HEK293 (cell line): Measurements from ENCODE around the gene CCBE1.
A peak's percentile ranks its signal among the peaks of the same experiment; 100 is the strongest.
"Not testable (repeated sequence)": the region's sequence is repeated elsewhere in the genome, so short reads cannot be mapped to it uniquely, and the experiment has no call there.

Experiments used
- CTCF ChIA-PET: fragments of 350-600 bp; formaldehyde crosslinking; extraction: SDS; loops from one replicate; lab custom pipeline; 2021; ENCODE audit warnings: antibody characterized with exemption; lab: Yijun Ruan, JAX
- POLR2A ChIA-PET: fragments of 300-600 bp; formaldehyde crosslinking; extraction: SDS; loops from one replicate; lab custom pipeline; 2020; ENCODE audit warnings: antibody characterized with exemption, inconsistent platforms; lab: Yijun Ruan, JAX
- H3K27ac ChIP-seq: fragments of 200-500 bp; sonication (Bioruptor generic); 2 replicates; pipeline ENCODE4 v1.5.1; 2014; ENCODE audit warnings: low read depth, low read length, control low read depth, inconsistent platforms; ENCODE audit errors: extremely low read depth
- H3K36me3 ChIP-seq, 2 experiments: fragments of 200-500 bp in 1 of 2; sonication (Bioruptor generic) in 1 of 2; 1 replicate in 1 of 2; 2 replicates in 1 of 2; pipeline ENCODE4 v1.5.1; 2014 to 2017; ENCODE audit warnings: inconsistent platforms in 2 of 2, low read length in 2 of 2; ENCODE audit not compliant: control insufficient read depth in 2 of 2, insufficient read depth in 1 of 2
- H3K4me1 ChIP-seq: fragments of 200-500 bp; sonication (Bioruptor generic); 2 replicates; pipeline ENCODE4 v1.5.1; 2014; ENCODE audit warnings: mild to moderate bottlenecking, low read length, inconsistent platforms; ENCODE audit not compliant: control insufficient read depth, insufficient read depth
- H3K4me3 ChIP-seq: 2 replicates; pipeline ENCODE4 v1.5.1; 2011; ENCODE audit warnings: low read depth, mild to moderate bottlenecking, control low read depth, low read length, moderate library complexity
- H3K9me3 ChIP-seq: fragments of 200-500 bp; sonication (Bioruptor generic); 2 replicates; pipeline ENCODE4 v1.5.1; 2014; ENCODE audit warnings: low read depth, low read length, inconsistent platforms; ENCODE audit not compliant: control insufficient read depth, insufficient read depth
- HIC1 ChIP-seq: fragments of 450-650 bp; formaldehyde crosslinking; IDR thresholded peaks from 2 replicates; pipeline ENCODE4 v1.5.1; 2016; ENCODE audit warnings: missing biosample characterization, missing genetic modification characterization
- HOXC10 ChIP-seq: sonication (generic); formaldehyde crosslinking; IDR thresholded peaks from 2 replicates; pipeline ENCODE4 v1.8.1; 2023; ENCODE audit warnings: mild to moderate bottlenecking, missing genetic modification reagents
- SP7 ChIP-seq: fragments of 450-650 bp; formaldehyde crosslinking; IDR thresholded peaks from 2 replicates; pipeline ENCODE4 v1.5.1; 2016; ENCODE audit warnings: missing biosample characterization, missing genetic modification characterization
- WT1 ChIP-seq: fragments of 450-650 bp; formaldehyde crosslinking; IDR thresholded peaks from 2 replicates; pipeline ENCODE4 v1.5.1; 2016; ENCODE audit warnings: missing biosample characterization, missing genetic modification characterization
- ZBTB48 ChIP-seq: fragments of 450-650 bp; formaldehyde crosslinking; IDR thresholded peaks from 2 replicates; pipeline ENCODE4 v1.5.1; 2016; ENCODE audit warnings: missing biosample characterization, missing genetic modification characterization
- ZFP3 ChIP-seq: fragments of 450-650 bp; formaldehyde crosslinking; IDR thresholded peaks from 2 replicates; pipeline ENCODE4 v1.5.1; 2016; ENCODE audit warnings: low read depth, missing biosample characterization, missing genetic modification characterization
- ZNF114 ChIP-seq: fragments of 450-650 bp; formaldehyde crosslinking; IDR thresholded peaks from 2 replicates; pipeline ENCODE4 v1.5.0; 2017; ENCODE audit warnings: missing biosample characterization, missing genetic modification characterization
- ZNF132 ChIP-seq: fragments of 450-650 bp; formaldehyde crosslinking; IDR thresholded peaks from 2 replicates; pipeline ENCODE4 v1.5.1; 2017; ENCODE audit warnings: missing biosample characterization, missing genetic modification characterization, borderline replicate concordance
- ZNF140 ChIP-seq: fragments of 450-650 bp; formaldehyde crosslinking; IDR thresholded peaks from 2 replicates; pipeline ENCODE4 v1.5.1; 2016; ENCODE audit warnings: missing biosample characterization, missing genetic modification characterization
- ZNF157 ChIP-seq: fragments of 450-650 bp; formaldehyde crosslinking; IDR thresholded peaks from 2 replicates; pipeline ENCODE4 v1.5.1; 2016; ENCODE audit warnings: missing biosample characterization, missing genetic modification characterization
- ZNF2 ChIP-seq: fragments of 450-650 bp; formaldehyde crosslinking; IDR thresholded peaks from 2 replicates; pipeline ENCODE4 v1.5.1; 2016; ENCODE audit warnings: missing biosample characterization, missing genetic modification characterization
- ZNF266 ChIP-seq: fragments of 450-650 bp; formaldehyde crosslinking; IDR thresholded peaks from 2 replicates; pipeline ENCODE4 v1.5.1; 2016; ENCODE audit warnings: missing biosample characterization, missing genetic modification characterization, low read depth
- ZNF302 ChIP-seq: fragments of 450-650 bp; formaldehyde crosslinking; IDR thresholded peaks from 2 replicates; pipeline ENCODE4 v1.5.1; 2016; ENCODE audit warnings: missing biosample characterization, missing genetic modification characterization, low read depth
- ZNF366 ChIP-seq: fragments of 450-650 bp; formaldehyde crosslinking; conservative IDR thresholded peaks from 2 replicates; pipeline ENCODE4 v1.5.1; 2016; ENCODE audit warnings: missing biosample characterization, missing genetic modification characterization
- ZNF423 ChIP-seq: fragments of 450-650 bp; formaldehyde crosslinking; IDR thresholded peaks from 2 replicates; pipeline ENCODE4 v1.5.1; 2016; ENCODE audit warnings: missing biosample characterization, missing genetic modification characterization
- ZNF501 ChIP-seq: fragments of 450-650 bp; formaldehyde crosslinking; IDR thresholded peaks from 2 replicates; pipeline ENCODE4 v1.5.1; 2016; ENCODE audit warnings: missing biosample characterization, missing genetic modification characterization
- ZNF645 ChIP-seq: fragments of 450-650 bp; formaldehyde crosslinking; IDR thresholded peaks from 2 replicates; pipeline ENCODE4; 2016; ENCODE audit warnings: missing biosample characterization, missing genetic modification characterization
- ZNF670 ChIP-seq: fragments of 450-650 bp; formaldehyde crosslinking; IDR thresholded peaks from 2 replicates; pipeline ENCODE4 v1.5.1; 2016; ENCODE audit warnings: missing biosample characterization, missing genetic modification characterization, low read depth
- ZNF747 ChIP-seq: fragments of 450-650 bp; formaldehyde crosslinking; IDR thresholded peaks from 2 replicates; pipeline ENCODE4 v1.5.1; 2016; ENCODE audit warnings: missing biosample characterization, missing genetic modification characterization
- ZNF76 ChIP-seq: fragments of 450-650 bp; formaldehyde crosslinking; IDR thresholded peaks from 2 replicates; pipeline ENCODE4; 2016; ENCODE audit warnings: low read depth, missing biosample characterization, missing genetic modification characterization, borderline replicate concordance
- ZNF785 ChIP-seq: fragments of 450-650 bp; formaldehyde crosslinking; IDR thresholded peaks from 2 replicates; pipeline ENCODE4 v1.5.1; 2016; ENCODE audit warnings: missing biosample characterization, missing genetic modification characterization

CCBE1 gene

GRCh38 chr18:59740141-59740540 lies 42.9 kb upstream of the CCBE1 start (continued):
- TF ChIP-seq ZFP3 (tag by site-specific recombination) (no peak), HIC1 (tag by site-specific recombination) (no peak), WT1 (tag by site-specific recombination) (no peak), ZNF423 (no peak)

- POLR2A ChIA-PET = no interaction called here
- Histone ChIP-seq H3K9me3 (no peaks in the 10 kb centered on the region), H3K4me3 (no peak overlapping the region), H3K36me3 (no peaks in the 10 kb centered on the region), H3K4me1 (no peaks in the 10 kb centered on the region), H3K27ac (no peak overlapping the region)
- CTCF ChIA-PET = interaction anchor here (0.6 to 1.5 kb wide), 2 partner anchors 41 to 43 kb away, joined by 4 to 9 read pairs; partner anchors contain the start of gene CCBE1
- TF ChIP-seq ZNF366 (tag by site-specific recombination) (no peak), ZNF157 (tag by site-specific recombination) (no peak), HOXC10 (no peak), ZNF140 (tag by site-specific recombination) (no peak), ZNF2 (tag by site-specific recombination) (no peak), ZNF670 (no peak), ZNF645 (no peak), ZNF747 (no peak), ZNF76 (tag by site-specific recombination) (no peak), ZNF132 (no peak), ZBTB48 (tag by site-specific recombination) (no peak), ZNF785 (no peak), ZNF266 (tag by site-specific recombination) (no peak), ZNF501 (tag by site-specific recombination) (no peak), SP7 (no peak), ZNF302 (no peak), ZNF114 (tag by site-specific recombination) (no peak)
Measured at GRCh38 chr18:59737776-59738300, 40.6 kb upstream of the CCBE1 start.

GRCh38 chr18:59737335-59737734 lies 40.1 kb upstream of the CCBE1 start:
- H3K27ac ChIP-seq, H3K9me3 ChIP-seq, H3K4me1 ChIP-seq, H3K4me3 ChIP-seq, POLR2A ChIA-PET, H3K36me3 ChIP-seq: not testable (repeated sequence)
- CTCF ChIA-PET = interaction anchor here (0.6 kb wide), 1 partner anchor 44 kb away, joined by 4 read pairs; no protein-coding TSS in a partner anchor
- 0 out of 2 replicates have a peak, but pooled peaks have one; percentile 37 for TF ChIP-seq ZNF366 (tag by site-specific recombination)
